ENCODE results near the gene PCDH19.

GRCh38 chrX:100341142-100341510 lies 68.9 kb downstream of the PCDH19 start:
- TF ChIP-seq, protein P1, sequence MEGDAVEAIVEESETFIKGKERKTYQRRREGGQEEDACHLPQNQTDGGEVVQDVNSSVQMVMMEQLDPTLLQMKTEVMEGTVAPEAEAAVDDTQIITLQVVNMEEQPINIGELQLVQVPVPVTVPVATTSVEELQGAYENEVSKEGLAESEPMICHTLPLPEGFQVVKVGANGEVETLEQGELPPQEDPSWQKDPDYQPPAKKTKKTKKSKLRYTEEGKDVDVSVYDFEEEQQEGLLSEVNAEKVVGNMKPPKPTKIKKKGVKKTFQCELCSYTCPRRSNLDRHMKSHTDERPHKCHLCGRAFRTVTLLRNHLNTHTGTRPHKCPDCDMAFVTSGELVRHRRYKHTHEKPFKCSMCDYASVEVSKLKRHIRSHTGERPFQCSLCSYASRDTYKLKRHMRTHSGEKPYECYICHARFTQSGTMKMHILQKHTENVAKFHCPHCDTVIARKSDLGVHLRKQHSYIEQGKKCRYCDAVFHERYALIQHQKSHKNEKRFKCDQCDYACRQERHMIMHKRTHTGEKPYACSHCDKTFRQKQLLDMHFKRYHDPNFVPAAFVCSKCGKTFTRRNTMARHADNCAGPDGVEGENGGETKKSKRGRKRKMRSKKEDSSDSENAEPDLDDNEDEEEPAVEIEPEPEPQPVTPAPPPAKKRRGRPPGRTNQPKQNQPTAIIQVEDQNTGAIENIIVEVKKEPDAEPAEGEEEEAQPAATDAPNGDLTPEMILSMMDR (IDR thresholded peaks at IDR 0.05), result no peak
- TF ChIP-seq POLR2A (IDR thresholded peaks at IDR 0.05) (no peak), POLR2AphosphoS5 (IDR thresholded peaks at IDR 0.05) (no peak), EP300 (IDR thresholded peaks at IDR 0.05) (no peak)
